VCaP (cell line): ENCODE measurements around the gene ORC3.

ENCODE experiments used
- H3K27ac ChIP-seq: fragments of 450-650 bp; 2 replicates; pipeline ENCODE4 v1.5.1; 2017
- TF ChIP-seq, protein P1 (sequence below): fragments of 450-650 bp; conservative IDR thresholded peaks from 2 replicates; pipeline ENCODE4 v1.5.1; 2017; ENCODE audit warnings: mild to moderate bottlenecking, moderate library complexity

The ORC3 gene

GRCh38 chr6:87589693-87590416 lies at the start of gene ORC3, which contains the start of gene RARS2:
Gene ORC3, plus strand, starts transcription at chr6:87590135. Its CDS starts 34 bp downstream, at chr6:87590169.
Gene RARS2, minus strand, starts transcription at chr6:87589987. Its CDS starts 30 bp downstream, at chr6:87589957.
- H3K27ac ChIP-seq = peak within 1 kb of the TSS; percentile 84
- TF ChIP-seq, protein P1, sequence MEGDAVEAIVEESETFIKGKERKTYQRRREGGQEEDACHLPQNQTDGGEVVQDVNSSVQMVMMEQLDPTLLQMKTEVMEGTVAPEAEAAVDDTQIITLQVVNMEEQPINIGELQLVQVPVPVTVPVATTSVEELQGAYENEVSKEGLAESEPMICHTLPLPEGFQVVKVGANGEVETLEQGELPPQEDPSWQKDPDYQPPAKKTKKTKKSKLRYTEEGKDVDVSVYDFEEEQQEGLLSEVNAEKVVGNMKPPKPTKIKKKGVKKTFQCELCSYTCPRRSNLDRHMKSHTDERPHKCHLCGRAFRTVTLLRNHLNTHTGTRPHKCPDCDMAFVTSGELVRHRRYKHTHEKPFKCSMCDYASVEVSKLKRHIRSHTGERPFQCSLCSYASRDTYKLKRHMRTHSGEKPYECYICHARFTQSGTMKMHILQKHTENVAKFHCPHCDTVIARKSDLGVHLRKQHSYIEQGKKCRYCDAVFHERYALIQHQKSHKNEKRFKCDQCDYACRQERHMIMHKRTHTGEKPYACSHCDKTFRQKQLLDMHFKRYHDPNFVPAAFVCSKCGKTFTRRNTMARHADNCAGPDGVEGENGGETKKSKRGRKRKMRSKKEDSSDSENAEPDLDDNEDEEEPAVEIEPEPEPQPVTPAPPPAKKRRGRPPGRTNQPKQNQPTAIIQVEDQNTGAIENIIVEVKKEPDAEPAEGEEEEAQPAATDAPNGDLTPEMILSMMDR = no peak

GRCh38 chr6:87540539-87540938 lies 49.4 kb upstream of the ORC3 start:
- TF ChIP-seq, protein P1 = no peak

GRCh38 chr6:87541041-87541440 lies 48.9 kb upstream of the ORC3 start:
- TF ChIP-seq, protein P1 = no peak

More at GRCh38 chr6:87540539-87540938, 49.4 kb upstream of the ORC3 start:
- H3K27ac ChIP-seq = peak overlapping the region; percentile 68

GRCh38 chr6:87541744-87542143 lies 48.2 kb upstream of the ORC3 start:
- TF ChIP-seq, protein P1 = no peak
- H3K27ac ChIP-seq = peak overlapping the region; percentile 68; the same call in 1 of the 2 replicates

More at GRCh38 chr6:87541041-87541440, 48.9 kb upstream of the ORC3 start:
- H3K27ac ChIP-seq = peak overlapping the region; percentile 68

DNA sequence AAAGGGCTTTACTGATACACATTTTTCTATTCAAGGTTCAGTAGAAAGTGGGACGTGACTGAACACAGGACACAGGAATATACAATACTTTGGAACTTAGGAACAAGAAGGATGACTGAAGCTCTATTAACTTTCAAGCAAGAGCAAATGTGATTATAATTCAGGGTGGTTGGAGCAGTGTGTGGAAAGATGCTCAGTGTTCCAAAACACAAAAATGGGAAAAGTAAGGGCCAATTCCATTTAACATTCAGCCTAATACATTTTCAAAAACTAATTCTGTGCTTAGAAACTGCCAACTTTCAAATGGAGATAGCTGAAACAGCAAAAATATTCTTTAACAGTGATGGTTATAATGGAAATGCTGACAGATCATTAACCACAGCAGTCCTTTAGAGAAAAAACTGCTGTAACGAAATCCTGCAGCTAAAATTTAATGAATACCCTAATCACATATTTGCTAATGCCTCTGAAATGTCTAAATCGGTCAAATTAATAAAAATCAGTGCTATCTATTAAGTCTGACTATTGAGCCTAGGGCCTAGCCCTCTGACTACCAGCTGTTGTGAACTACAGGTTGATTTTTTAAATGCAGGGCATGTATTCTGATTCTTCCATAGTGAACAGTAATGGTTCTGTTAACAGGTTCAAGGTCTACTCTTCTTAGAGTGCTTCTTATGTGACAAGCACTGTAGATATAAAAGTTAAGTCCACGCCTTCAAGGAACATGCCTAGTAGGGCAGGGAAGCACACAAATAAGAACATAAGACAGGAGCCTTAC lies 46.0 kb upstream of the ORC3 start:
- TF ChIP-seq, protein P1 = no peak
- no peak overlapping the region for H3K27ac ChIP-seq

- TF ChIP-seq, protein P1 = no peak
- no peak overlapping the region for H3K27ac ChIP-seq
Measured at GRCh38 chr6:87544474-87544735, 45.5 kb upstream of the ORC3 start.

DNA sequence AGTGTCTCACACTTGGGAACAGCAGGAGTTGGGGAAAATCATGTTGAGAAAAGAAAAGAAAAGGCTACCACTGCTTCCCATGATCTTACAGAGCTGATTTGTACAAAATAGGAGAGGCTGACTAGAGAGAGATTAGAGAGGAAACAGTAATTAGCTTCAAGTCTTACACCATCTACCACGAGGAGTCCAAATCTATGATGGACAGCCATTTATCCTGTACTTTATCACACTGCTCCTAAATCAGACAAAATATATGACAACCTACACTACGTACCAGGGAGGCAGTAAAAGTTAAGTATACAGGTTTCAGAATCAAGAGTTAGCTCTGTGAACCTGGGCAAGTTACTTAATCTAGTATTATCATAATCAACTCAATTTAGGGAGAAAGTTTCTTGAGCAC lies 38.1 kb upstream of the ORC3 start:
- TF ChIP-seq, protein P1 = no peak
- no peak overlapping the region for H3K27ac ChIP-seq
